Osteocyte (in vitro differentiated cells): ENCODE results near the gene TFF2. TPM values are rescaled to one million over a fixed set of nuclear protein-coding genes. Genes with fewer than 3 reads are reported as not detected.

Experiments used
- DNase-seq: peaks from one replicate; pipeline ENCODE4 v3.0.0; 2021; ENCODE audit warnings: mixed read lengths; ENCODE audit not compliant: unreplicated experiment; ENCODE audit errors: extremely low spot score
- H3K27ac Mint-ChIP-seq: one replicate; pipeline ENCODE4 v1.8.0; 2021; ENCODE audit warnings: mild to moderate bottlenecking, mixed read lengths; ENCODE audit not compliant: unreplicated experiment
- H3K27me3 Mint-ChIP-seq: one replicate; pipeline ENCODE4 v1.8.0; 2021; ENCODE audit warnings: mixed read lengths; ENCODE audit not compliant: unreplicated experiment
- H3K36me3 Mint-ChIP-seq: one replicate; pipeline ENCODE4 v1.8.0; 2021; ENCODE audit warnings: mixed read lengths; ENCODE audit not compliant: unreplicated experiment
- H3K4me1 Mint-ChIP-seq: one replicate; pipeline ENCODE4 v1.8.0; 2021; ENCODE audit warnings: mixed read lengths; ENCODE audit not compliant: unreplicated experiment
- H3K4me3 Mint-ChIP-seq: one replicate; pipeline ENCODE4 v1.8.0; 2021; ENCODE audit warnings: mild to moderate bottlenecking, moderate library complexity, mixed read lengths; ENCODE audit not compliant: unreplicated experiment
- H3K9me3 Mint-ChIP-seq: one replicate; pipeline ENCODE4 v1.8.0; 2021; ENCODE audit warnings: mixed read lengths; ENCODE audit not compliant: unreplicated experiment
- CTCF ChIP-seq: fragments of 200-600 bp; sonication (generic); IDR thresholded peaks from 2 replicates; pipeline ENCODE4 v1.5.0; 2021; ENCODE audit warnings: antibody characterized with exemption, mild to moderate bottlenecking, moderate library complexity
- total RNA-seq: library from RNA; stranded (reverse); gene quantifications from 2 replicates; pipeline ENCODE4 v1.2.1, GENCODE V29; 2021

Gene TFF2
- total RNA-seq, 1 donor from 2014 or later, result not detected

GRCh38 chr21:42366292-42367010, 15.7 kb upstream of the TFF2 start, which contains the start of gene TFF1:
Gene TFF1, minus strand, starts transcription at chr21:42366535. Its CDS starts 40 bp downstream, at chr21:42366495.
- H3K27ac Mint-ChIP-seq, result no peak within 1 kb of the TSS

GRCh38 chr21:42365770-42366169, 15.0 kb upstream of the TFF2 start:
- TF ChIP-seq CTCF, result no peak
- H3K9me3 Mint-ChIP-seq, result no peaks in the 10 kb centered on the region
- DNase-seq, result no peak
- H3K4me1 Mint-ChIP-seq, result no peaks in the 10 kb centered on the region
- no peak overlapping the region for H3K4me3 Mint-ChIP-seq
- H3K36me3 Mint-ChIP-seq, result no peaks in the 10 kb centered on the region
- H3K27ac Mint-ChIP-seq, result no peak overlapping the region
- H3K27me3 Mint-ChIP-seq, result peaks cover 26% of the 10 kb centered on the region

More at GRCh38 chr21:42366292-42367010, 15.7 kb upstream of the TFF2 start, which contains the start of gene TFF1:
- no peak for DNase-seq
- no peak for TF ChIP-seq CTCF
- H3K4me1 Mint-ChIP-seq, result no peaks in the 10 kb centered on the region
- peaks cover 27% of the 10 kb centered on the region for H3K27me3 Mint-ChIP-seq
- H3K9me3 Mint-ChIP-seq, result no peaks in the 10 kb centered on the region
- no peak within 1 kb of the TSS for H3K4me3 Mint-ChIP-seq
- no peaks in the 10 kb centered on the region for H3K36me3 Mint-ChIP-seq

GRCh38 chr21:42364304-42364865, 13.6 kb upstream of the TFF2 start:
- H3K4me3 Mint-ChIP-seq, result no peak overlapping the region
- no peak for TF ChIP-seq CTCF
- DNase-seq, result no peak

GRCh38 chr21:42363312-42363711, 12.5 kb upstream of the TFF2 start:
- no peak for DNase-seq
- Mint-ChIP-seq H3K27me3 (peaks cover 18% of the 10 kb centered on the region), H3K4me1 (no peaks in the 10 kb centered on the region), H3K4me3 (no peak overlapping the region), H3K9me3 (no peaks in the 10 kb centered on the region), H3K27ac (no peak overlapping the region), H3K36me3 (no peaks in the 10 kb centered on the region)
- TF ChIP-seq CTCF, result no peak

More at GRCh38 chr21:42364304-42364865, 13.6 kb upstream of the TFF2 start:
- no peaks in the 10 kb centered on the region for H3K4me1 Mint-ChIP-seq
- H3K9me3 Mint-ChIP-seq, result no peaks in the 10 kb centered on the region
- H3K27ac Mint-ChIP-seq, result no peak overlapping the region
- no peaks in the 10 kb centered on the region for H3K36me3 Mint-ChIP-seq
- H3K27me3 Mint-ChIP-seq, result peaks cover 23% of the 10 kb centered on the region

- peaks cover 14% of the 10 kb centered on the region for H3K27me3 Mint-ChIP-seq
- no peak for TF ChIP-seq CTCF
- no peaks in the 10 kb centered on the region for H3K9me3 Mint-ChIP-seq
- DNase-seq, result no peak
- no peaks in the 10 kb centered on the region for H3K36me3 Mint-ChIP-seq
- no peaks in the 10 kb centered on the region for H3K4me1 Mint-ChIP-seq
- H3K27ac Mint-ChIP-seq, result no peak overlapping the region
- no peak overlapping the region for H3K4me3 Mint-ChIP-seq
These were observed 11.9 kb upstream of the TFF2 start for GRCh38 chr21:42362700-42363099.
